K562 treated with DMSO at 1 percent for 48 hours (cell line): ENCODE data around the gene LMLN. TPM values are rescaled to one million over a fixed set of nuclear protein-coding genes. Genes with fewer than 3 reads are reported as not detected.

Experiments used
- total RNA-seq: library from RNA; unstranded; fragments of 300-600 nt; gene quantifications from 2 replicates; pipeline ENCODE4 v1.2.3, GENCODE V29; 2022; ENCODE audit warnings: low replicate concordance; ENCODE audit errors: extremely low read depth

The LMLN gene, protein sequence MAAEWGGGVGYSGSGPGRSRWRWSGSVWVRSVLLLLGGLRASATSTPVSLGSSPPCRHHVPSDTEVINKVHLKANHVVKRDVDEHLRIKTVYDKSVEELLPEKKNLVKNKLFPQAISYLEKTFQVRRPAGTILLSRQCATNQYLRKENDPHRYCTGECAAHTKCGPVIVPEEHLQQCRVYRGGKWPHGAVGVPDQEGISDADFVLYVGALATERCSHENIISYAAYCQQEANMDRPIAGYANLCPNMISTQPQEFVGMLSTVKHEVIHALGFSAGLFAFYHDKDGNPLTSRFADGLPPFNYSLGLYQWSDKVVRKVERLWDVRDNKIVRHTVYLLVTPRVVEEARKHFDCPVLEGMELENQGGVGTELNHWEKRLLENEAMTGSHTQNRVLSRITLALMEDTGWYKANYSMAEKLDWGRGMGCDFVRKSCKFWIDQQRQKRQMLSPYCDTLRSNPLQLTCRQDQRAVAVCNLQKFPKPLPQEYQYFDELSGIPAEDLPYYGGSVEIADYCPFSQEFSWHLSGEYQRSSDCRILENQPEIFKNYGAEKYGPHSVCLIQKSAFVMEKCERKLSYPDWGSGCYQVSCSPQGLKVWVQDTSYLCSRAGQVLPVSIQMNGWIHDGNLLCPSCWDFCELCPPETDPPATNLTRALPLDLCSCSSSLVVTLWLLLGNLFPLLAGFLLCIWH
- total RNA-seq: not detected in 2 replicates

DNA sequence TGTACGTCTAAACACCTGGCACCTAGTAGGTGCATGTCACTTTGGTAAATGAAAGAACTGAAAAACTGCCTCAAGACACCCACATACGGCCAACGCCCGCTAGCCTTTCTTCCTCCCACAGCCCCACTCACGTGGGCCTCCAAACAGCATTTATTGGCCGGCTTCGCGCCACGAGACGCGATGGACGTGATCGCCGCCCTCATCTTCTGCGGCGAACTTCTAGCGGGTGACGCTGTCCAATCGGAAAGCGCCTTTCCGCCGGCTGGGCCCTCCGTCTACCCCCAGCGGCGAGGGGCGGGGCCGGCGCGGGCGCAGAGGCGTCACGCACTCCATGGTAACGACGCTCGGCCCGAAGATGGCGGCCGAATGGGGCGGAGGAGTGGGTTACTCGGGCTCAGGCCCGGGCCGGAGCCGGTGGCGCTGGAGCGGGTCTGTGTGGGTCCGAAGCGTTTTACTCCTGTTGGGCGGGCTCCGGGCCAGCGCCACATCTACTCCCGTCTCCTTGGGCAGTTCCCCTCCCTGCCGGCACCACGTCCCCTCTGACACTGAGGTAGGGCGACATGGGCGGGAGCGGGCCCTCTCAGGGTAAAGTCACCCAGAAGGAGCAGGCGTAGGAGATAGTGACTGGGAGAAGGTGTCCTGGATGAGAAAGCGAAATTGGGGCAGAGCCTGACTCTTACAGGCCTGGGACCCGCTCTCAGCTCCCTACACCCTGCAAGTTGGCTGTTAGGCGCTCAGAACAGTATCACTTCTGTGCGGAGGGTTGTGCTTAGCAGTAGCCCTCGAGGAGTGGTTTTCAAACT is at the start of gene LMLN:
LMLN (plus strand) TSS at position 327 of the 803 bp plus-strand sequence; CDS start at position 356, 29 bp downstream.

DNA sequence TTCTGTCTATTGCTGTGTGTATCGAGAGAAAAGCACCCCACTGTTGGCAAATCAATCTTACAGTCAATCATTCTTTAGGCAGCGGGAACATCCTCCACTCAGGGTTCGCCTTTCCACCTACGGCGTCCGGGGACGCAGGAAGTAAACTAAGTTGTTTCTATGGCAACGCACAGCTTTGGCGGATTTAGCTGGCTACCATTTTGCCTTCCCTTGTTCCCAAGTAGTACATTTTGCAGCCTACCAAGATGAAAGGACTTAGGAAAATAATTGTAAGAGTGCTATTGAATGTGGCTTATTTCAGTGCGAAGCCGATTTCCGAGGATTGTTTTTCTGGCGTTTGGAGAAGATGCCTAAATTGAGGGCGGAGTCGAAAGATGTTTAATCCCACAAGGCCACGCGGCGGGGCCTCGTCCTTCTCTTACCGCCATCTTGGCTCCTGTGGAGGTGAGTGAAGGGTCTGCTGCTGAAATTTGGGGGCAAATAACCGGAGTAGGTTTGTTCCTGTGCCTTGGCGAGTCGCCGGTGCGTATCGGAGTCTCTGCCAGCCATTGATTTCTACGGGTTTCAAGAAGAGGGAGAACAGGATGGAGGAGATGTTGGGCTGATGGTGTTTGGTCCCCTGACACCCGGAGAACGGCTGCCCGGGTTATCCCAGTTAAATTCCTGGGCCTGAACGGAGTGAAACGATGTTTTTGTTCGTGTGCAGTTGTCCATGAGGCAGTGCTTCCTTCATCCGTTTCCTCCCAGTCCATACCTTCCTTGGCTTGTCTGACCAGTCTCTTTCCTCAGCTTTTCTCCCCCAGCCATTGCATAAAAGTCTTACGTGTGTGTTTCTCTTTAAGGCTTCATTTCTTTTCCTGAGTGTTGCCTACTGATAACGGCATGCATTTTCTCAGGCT is 10.0 kb upstream of the LMLN start, which contains the start of gene RPL35A:
RPL35A (plus strand) TSS at position 413 of the 899 bp plus-strand sequence. CDS start 778 bp downstream, outside the sequence.

Other genes with a start within 250 kb of the LMLN start
- gene RUBCN, start 223.3 kb upstream of the LMLN start, total RNA-seq: not detected in 2 replicates
- not detected in 2 replicates for gene FYTTD1, start 210.3 kb upstream of the LMLN start, total RNA-seq
- not detected in 2 replicates for gene LRCH3, start 169.0 kb upstream of the LMLN start, total RNA-seq
- 1,602 TPM in 1 of 2 replicates, not detected in the other for gene RPL35A, start 10.0 kb upstream of the LMLN start, total RNA-seq